Effector memory CD4-positive, alpha-beta T cell (primary cell): ENCODE results near the gene GPR152.
"Not testable (repeated sequence)": the region's sequence is repeated elsewhere in the genome, so short reads cannot be mapped to it uniquely, and the experiment has no call there.

Experiments
- DNase-seq, 3 donors: peaks; one replicate each; pipeline ENCODE4 v3.0.0-alpha.2; 2020
- H3K27ac ChIP-seq: 2 replicates; pipeline ENCODE4 v1.7.0; 2013; ENCODE audit warnings: mild to moderate bottlenecking, low read length, moderate library complexity; ENCODE audit not compliant: insufficient read depth, poor library complexity, severe bottlenecking
- H3K27me3 ChIP-seq: replicated peaks from 2 replicates; pipeline ENCODE4 v1.7.0; 2013; ENCODE audit warnings: mild to moderate bottlenecking, low read length; ENCODE audit not compliant: insufficient read depth, control insufficient read depth, poor library complexity, severe bottlenecking
- H3K36me3 ChIP-seq: 2 replicates; pipeline ENCODE4 v1.7.0; 2013; ENCODE audit warnings: mild to moderate bottlenecking, low read length, moderate library complexity; ENCODE audit not compliant: control insufficient read depth, insufficient read depth
- H3K4me1 ChIP-seq: 2 replicates; pipeline ENCODE4 v1.7.0; 2013; ENCODE audit warnings: low read length, mild to moderate bottlenecking; ENCODE audit not compliant: control insufficient read depth, insufficient read depth, poor library complexity, severe bottlenecking
- H3K4me3 ChIP-seq: 2 replicates; pipeline ENCODE4 v1.7.0; 2013; ENCODE audit warnings: low read length, low read depth, mild to moderate bottlenecking; ENCODE audit not compliant: insufficient read depth, poor library complexity, severe bottlenecking
- H3K9me3 ChIP-seq: 2 replicates; pipeline ENCODE4 v1.7.0; 2013; ENCODE audit warnings: mild to moderate bottlenecking, low read length, moderate library complexity; ENCODE audit not compliant: control insufficient read depth

GPR152 gene

DNA sequence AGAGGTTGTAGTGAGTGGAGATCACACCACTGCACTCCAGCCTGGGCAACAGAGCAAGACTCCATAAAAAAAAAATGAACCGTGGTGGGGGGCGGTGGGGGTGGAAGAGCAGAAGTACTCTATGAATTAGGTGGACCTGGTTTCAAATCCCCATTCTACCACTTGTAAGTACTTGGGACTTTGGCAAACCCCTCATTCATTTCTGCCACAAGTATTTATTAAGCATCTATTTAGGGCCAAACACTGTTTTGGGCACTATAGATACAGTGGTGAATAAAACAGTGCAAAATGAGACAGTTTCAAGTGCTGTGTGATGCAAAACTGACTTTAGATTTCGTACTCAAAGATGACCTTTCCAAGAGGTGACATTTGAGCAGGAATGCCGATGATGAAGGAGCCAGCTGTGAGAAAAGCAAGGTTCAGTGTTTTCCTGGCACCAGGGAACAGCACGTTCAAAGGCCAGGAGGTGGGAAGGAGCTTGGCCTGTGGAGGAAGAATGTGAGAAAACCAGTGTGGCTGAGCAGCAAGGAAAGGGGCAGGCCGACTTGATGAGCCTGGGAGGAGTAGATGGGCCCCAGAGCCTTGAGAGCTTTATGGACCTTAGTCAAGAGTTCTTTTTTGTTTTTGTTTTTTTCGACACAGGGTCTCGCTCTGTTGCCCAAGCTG is 17.9 kb upstream of the GPR152 start:
- DNase-seq = no peak

DNA sequence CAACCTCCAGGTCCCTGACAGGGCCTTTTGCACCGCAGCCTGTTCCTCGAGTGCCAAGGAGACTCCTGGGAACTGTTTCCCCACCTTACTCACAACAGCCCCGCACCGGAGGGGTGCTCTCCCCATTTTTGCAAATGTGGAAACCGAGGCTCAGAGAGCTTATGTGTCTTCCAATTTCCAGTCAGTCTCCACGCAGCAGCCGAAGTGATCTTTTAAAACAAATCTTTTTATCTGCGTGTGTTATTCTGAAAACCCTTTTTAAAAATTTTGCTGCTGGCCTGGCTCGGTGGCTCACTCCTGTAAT is 16.9 kb upstream of the GPR152 start:
- Histone ChIP-seq H3K4me3 (peak overlapping the region; percentile 75), H3K27me3 (no peaks in the 10 kb centered on the region), H3K9me3 (no peaks in the 10 kb centered on the region), H3K27ac (peak overlapping the region; percentile 79), H3K36me3 (no peaks in the 10 kb centered on the region), H3K4me1 (peaks cover 34% of the 10 kb centered on the region)
- no peak for DNase-seq

More for the DNA sequence above, 17.9 kb upstream of the GPR152 start:
- H3K27me3 ChIP-seq = no peaks in the 10 kb centered on the region
- H3K4me3 ChIP-seq = no peak overlapping the region
- H3K27ac ChIP-seq = no peak overlapping the region
- H3K9me3 ChIP-seq = no peaks in the 10 kb centered on the region
- H3K36me3 ChIP-seq = no peaks in the 10 kb centered on the region
- H3K4me1 ChIP-seq = peaks cover 27% of the 10 kb centered on the region

DNA sequence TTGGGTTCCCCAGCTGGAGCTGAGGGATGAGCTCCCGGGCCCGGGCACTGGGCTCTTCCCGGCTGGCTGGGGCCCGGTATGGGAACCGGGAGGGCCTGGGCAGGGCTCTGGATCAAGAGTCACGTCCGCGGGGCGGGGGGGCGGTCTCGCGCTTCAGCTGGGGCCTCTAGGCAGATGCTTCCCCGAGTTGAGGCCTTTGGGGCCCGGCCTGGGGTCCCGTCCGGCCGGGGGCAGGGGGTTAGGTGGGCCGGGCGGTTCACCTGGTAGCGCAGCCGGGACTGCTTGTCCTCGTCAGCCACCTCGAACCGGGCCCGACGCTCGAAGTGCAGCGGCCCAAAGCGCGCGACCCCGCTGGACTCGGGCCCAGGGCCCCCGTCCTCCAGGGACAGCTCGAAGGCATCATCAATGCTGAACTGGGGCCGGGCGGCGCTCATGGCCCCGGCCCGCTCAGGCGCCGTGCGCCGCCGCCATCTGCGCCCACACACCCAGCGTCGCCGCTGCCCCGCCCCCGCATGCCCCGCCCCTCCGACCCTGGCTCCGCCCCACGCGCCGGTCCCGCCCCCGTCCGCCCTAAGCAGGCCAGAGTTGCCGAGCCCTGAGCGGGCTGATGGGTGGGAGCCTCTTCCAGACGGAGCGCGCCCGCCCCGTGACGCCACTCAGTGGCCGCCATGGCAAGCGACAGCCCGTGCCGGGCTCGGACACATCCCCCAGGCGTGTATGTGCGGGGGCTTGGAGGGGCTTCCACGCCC is 16.4 kb upstream of the GPR152 start, which contains the start of gene TMEM134:
Gene TMEM134 (minus strand): TSS at position 493 of the 749 bp plus-strand sequence. CDS start 59 bp downstream, at position 434.
- H3K4me3 ChIP-seq = peak within 1 kb of the TSS; percentile 75
- no peaks in the 10 kb centered on the region for H3K36me3 ChIP-seq
- peak within 1 kb of the TSS; percentile 84 for H3K27ac ChIP-seq
- H3K4me1 ChIP-seq = peaks cover 39% of the 10 kb centered on the region
- no peaks in the 10 kb centered on the region for H3K27me3 ChIP-seq
- no peaks in the 10 kb centered on the region for H3K9me3 ChIP-seq
- peak; percentile 85 to 89 (median 86) for DNase-seq

DNA sequence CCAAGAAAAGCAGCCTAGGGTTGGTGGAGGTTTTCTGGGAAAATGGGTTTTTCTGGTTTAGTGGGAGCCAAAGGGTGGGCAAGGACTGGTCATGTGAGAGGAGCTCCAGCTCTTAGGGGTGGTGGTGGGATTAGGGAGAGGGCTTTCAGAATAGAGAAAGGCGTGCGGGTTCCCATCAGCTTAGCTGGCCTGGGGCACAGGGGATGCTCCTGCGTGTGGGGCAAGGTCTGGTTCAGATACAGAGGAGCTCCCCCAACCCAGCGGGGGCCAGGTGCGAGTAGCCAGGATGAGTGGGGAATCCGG is 15.9 kb upstream of the GPR152 start:
- peak overlapping the region; percentile 84 for H3K27ac ChIP-seq
- H3K9me3 ChIP-seq = no peaks in the 10 kb centered on the region
- peaks cover 42% of the 10 kb centered on the region for H3K4me1 ChIP-seq
- DNase-seq = no peak
- peak overlapping the region; percentile 75 for H3K4me3 ChIP-seq
- H3K27me3 ChIP-seq = no peaks in the 10 kb centered on the region
- no peaks in the 10 kb centered on the region for H3K36me3 ChIP-seq

DNA sequence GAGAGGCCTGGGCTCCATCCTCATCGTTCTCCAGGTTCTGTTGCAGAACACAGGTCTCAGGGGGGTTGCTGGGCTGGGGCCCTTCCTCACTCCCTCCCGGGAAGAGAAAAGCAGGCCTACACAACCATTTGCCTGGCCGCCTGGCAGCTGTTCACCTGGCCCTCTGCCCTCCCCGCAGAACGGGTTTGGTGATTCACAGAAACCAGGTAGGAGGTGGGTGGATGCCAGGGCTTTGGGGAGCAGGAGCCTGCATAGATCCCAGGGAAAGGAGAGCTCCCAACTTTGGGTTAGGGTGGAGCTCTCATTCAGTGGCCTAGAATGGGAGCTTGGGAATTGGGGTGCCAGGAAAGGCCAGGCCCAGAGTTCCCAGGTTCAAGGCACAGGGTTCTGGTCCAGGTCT is 15.5 kb upstream of the GPR152 start:
- DNase-seq = no peak
- Histone ChIP-seq H3K27ac (peak overlapping the region; percentile 84), H3K4me3 (peak overlapping the region; percentile 75), H3K36me3 (no peaks in the 10 kb centered on the region), H3K4me1 (peaks cover 42% of the 10 kb centered on the region), H3K9me3 (no peaks in the 10 kb centered on the region), H3K27me3 (no peaks in the 10 kb centered on the region)

DNA sequence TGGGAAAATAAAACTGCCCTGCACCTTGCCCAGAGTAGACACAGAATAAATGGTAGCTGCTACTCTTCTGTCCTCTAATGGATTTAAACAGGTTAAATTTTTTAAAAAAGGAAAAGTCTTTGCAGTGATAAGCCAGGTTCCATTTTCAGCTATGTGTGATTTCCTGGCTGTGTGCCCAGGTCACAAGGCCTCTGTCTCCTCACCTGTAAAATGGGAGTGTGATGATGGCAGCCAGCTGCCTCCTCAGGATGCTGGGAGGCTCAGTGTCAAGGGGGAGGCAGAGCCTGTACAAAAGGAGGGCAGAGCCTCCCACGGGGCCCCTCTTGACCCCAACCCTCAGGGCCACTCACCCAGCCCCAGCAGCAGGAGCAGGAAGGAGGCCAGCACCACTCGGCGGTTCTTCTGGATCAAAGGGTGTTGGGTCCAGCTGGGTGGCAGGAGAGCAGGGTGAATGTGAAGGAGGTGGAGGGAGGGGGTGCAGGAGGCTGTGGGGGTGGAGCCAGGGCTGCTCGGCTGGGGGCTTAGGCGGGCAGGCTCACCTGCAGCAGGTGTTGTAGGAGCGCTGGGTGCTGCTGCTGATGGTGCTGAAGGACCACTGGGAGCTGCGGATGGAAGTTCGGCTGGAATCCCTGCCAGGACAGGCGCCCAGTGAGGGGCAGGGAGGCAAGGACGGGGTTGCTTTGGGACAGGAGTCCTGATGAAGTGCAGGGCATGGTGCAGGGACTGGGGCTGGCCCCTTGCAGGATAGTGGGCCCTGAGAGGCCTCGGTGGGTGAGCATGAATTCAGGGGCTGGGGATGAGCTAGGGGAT is 14.6 kb upstream of the GPR152 start:
- peak overlapping the region; percentile 84 for H3K27ac ChIP-seq
- no peaks in the 10 kb centered on the region for H3K9me3 ChIP-seq
- no peak for DNase-seq
- H3K36me3 ChIP-seq = no peaks in the 10 kb centered on the region
- H3K4me3 ChIP-seq = no peak overlapping the region
- H3K4me1 ChIP-seq = peaks cover 42% of the 10 kb centered on the region
- H3K27me3 ChIP-seq = no peaks in the 10 kb centered on the region

DNA sequence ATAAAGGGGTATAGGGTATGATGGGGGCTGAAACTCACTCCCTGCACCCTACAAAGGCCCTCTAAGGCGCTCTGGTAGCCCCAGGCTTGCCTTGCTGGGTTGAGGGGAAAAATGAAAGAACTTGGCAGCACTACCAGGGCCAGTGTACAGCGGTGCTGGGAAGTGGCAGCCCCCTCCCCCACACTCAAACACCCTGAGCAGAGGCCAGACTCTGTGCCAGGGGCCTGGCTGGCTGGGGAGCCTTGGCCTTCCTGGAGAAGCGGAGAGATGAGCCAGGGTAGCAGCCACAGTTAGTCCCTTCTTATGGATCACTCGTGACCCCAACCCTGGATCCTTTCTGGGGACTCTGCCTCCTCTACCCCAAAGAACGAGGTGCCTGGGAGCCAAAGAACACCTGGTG is 13.8 kb upstream of the GPR152 start:
- H3K9me3 ChIP-seq = no peaks in the 10 kb centered on the region
- peak overlapping the region; percentile 84 for H3K27ac ChIP-seq
- no peak for DNase-seq
- no peaks in the 10 kb centered on the region for H3K27me3 ChIP-seq
- peaks cover 42% of the 10 kb centered on the region for H3K4me1 ChIP-seq
- no peak overlapping the region for H3K4me3 ChIP-seq
- no peaks in the 10 kb centered on the region for H3K36me3 ChIP-seq

DNA sequence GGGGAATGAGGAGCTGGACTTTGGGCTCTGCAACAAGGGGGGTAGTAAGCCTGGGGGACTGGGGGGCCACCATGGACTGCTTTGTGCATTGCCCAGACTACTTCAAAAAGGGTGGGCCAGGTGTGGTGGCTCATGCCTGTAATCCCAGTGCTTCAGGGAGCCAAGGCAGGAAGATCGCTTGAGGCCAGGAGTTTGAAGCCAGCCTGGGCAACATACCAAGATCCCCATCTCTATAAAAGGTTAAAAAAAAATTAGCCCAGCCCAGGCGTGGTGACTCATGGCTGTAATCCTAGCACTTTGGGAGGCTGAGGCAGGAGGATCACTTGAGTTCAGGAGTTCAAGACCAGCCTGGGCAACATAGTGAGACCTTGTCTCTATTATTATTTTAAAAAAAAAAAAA is 13.0 kb upstream of the GPR152 start:
- peak overlapping the region; percentile 86 for H3K27ac ChIP-seq
- H3K36me3 ChIP-seq, DNase-seq, H3K27me3 ChIP-seq, H3K9me3 ChIP-seq: not testable (repeated sequence)
- peak overlapping the region; percentile 50 for H3K4me3 ChIP-seq
- peaks cover 42% of the 10 kb centered on the region for H3K4me1 ChIP-seq

DNA sequence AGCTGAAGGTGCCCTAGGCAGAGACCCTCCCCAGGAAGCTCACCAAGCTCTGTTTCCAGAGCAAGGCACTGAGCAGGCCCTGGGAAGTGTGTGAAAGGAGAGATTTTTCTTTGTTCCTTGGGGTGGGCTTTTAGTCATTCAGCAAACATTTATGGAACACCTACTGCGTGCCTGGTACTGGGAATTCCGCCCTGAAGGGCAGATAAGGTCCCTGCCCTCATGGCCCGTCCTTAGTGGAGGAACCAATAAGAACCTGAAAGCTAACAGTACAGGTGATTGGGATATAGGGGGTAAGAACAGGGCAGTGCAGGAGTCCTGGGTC is 12.6 kb upstream of the GPR152 start:
- Histone ChIP-seq H3K9me3 (no peaks in the 10 kb centered on the region), H3K36me3 (no peaks in the 10 kb centered on the region), H3K4me1 (peaks cover 42% of the 10 kb centered on the region), H3K4me3 (peak overlapping the region; percentile 50), H3K27ac (peak overlapping the region; percentile 86), H3K27me3 (no peaks in the 10 kb centered on the region)
- DNase-seq = no peak
